ENCODE results near the gene C6orf132. TPM values are rescaled to one million over a fixed set of nuclear protein-coding genes. Genes with fewer than 3 reads are reported as not detected.

C6orf132 gene
- total and polyA plus RNA-seq, 9 of the 15 experiments (the other 6 are each of a cell fraction or from before 2014, with no cell fraction given) = 0.06 to 0.35 (median 0.14) TPM

DNA sequence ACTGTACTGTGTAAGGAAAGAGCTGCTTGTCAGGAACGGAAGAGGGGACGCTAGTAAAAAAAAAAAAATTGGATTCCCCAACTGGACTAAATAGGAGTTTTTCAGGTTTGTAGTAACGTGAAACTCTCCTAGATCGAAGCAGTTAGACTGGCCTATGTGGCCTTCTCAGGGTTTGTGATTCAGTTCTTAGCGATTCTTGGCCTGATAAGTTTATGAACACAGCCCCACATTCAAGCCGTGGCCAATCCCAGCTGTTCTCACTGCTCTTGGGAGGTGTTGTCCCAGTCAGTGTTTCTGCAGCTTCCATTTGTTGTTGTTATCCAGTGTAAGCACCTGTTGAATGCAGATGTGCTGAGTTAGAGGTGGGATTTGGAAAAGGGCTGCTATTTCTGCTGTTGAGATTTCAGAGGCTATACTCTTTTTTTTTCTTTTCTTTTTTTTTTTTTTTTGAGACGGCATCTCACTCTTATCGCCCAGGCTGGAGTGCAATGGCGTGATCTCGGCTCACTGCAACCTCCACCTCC, 62.4 kb downstream of the C6orf132 start:
- in situ Hi-C loops (cut with MboI) (loop anchor here (5.0 kb wide), 2 partner anchors 82 to 137 kb away; partner anchors contain the start of gene MRPS10), intact Hi-C loops (cut with micrococcal nuclease) (loop anchor here (10.0 kb wide), 1 partner anchor 795 kb away; the partner anchor contains the start of gene RPL7L1)
- H3K36me3 ChIP-seq (ENCODE audit: control insufficient read depth, insufficient read depth, low read length) = peaks cover 44% of the 10 kb centered on the region
- ChIA-PET POLR2A (interaction anchor here (0.5 to 1.6 kb wide), 7 partner anchors 10 to 1495 kb away, joined by 3 to 5 read pairs (median 3); partner anchors contain the start of gene XPO5), CTCF (ENCODE audit: low intra/inter-chr PET ratio) (interaction anchor here (1.3 to 1.8 kb wide), 2 partner anchors 25 to 150 kb away, joined by 5 read pairs; no protein-coding TSS in a partner anchor)
- H4K20me1 ChIP-seq (replicated peaks; ENCODE audit: control insufficient read depth, insufficient read depth, low read length) = no peaks in the 10 kb centered on the region
- H3K27me3 ChIP-seq (ENCODE audit: control insufficient read depth in 2 of 2, insufficient read depth in 2 of 2, low read length in 2 of 2) = no peaks in the 10 kb centered on the region
- H3K79me2 ChIP-seq (ENCODE audit: control insufficient read depth, insufficient read depth, low read length) = no peaks in the 10 kb centered on the region
- no peak overlapping the region for H3K9ac ChIP-seq (ENCODE audit: insufficient read depth in 1 of 2, low read depth in 2 of 2, low read length in 2 of 2)
- H3K4me1 ChIP-seq (replicated peaks in 1 of 2; ENCODE audit: control insufficient read depth in 2 of 2, insufficient read depth in 2 of 2, low read length in 2 of 2) = peaks cover 0 to 4% of the 10 kb centered on the region in 2 experiments; a peak in 3 of 5 replicates
- no peaks in the 10 kb centered on the region for H3K9me3 ChIP-seq (replicated peaks; ENCODE audit: control insufficient read depth, insufficient read depth, low read depth, low read length)
- H2AFZ ChIP-seq (ENCODE audit: low read depth, low read length) = no peak overlapping the region
- H3K9me1 ChIP-seq (ENCODE audit: control insufficient read depth, insufficient read depth, low read length) = no peaks in the 10 kb centered on the region
- H3K27ac ChIP-seq (ENCODE audit: extremely low read depth, low read depth, low read length) = no peak overlapping the region
- H3K4me2 ChIP-seq (ENCODE audit: insufficient read depth, low read length) = no peak overlapping the region
- WGBS (ENCODE audit: insufficient coverage, low coverage, missing lambda C conversion rate) = 66% methylated on average over 9 of the region's 10 CpGs
- TF ChIP-seq ZNF175 (CRISPR knock-in tag; IDR thresholded peaks at IDR 0.05; ENCODE audit: low read depth) (no peak), NFRKB (IDR thresholded peaks at IDR 0.05; ENCODE audit: low read depth) (no peak), PATZ1 (CRISPR knock-in tag; IDR thresholded peaks at IDR 0.05; ENCODE audit: borderline replicate concordance) (no peak)
- BruUV-seq (replicated peaks) = TSS peak; percentile 37
- ATAC-seq (0 out of 3 replicates have a peak, but pooled peaks have one; percentile 18), DNase-seq (ENCODE audit: extremely low read depth in 1 of 4, low spot score in 3 of 4) (peak; percentile 30 to 49 (median 45)), FAIRE-seq (no peak)
- H3K4me3 ChIP-seq = no peak overlapping the region

Data from K562 (cell line).